Bone marrow (tissue), 2 donors: ENCODE data around the gene ANXA7.

ENCODE experiments used
- DNase-seq, 2 donors: peaks; one replicate each; lab custom pipeline; 2025; lab: John Stamatoyannopoulos, UW

The ANXA7 gene

DNA sequence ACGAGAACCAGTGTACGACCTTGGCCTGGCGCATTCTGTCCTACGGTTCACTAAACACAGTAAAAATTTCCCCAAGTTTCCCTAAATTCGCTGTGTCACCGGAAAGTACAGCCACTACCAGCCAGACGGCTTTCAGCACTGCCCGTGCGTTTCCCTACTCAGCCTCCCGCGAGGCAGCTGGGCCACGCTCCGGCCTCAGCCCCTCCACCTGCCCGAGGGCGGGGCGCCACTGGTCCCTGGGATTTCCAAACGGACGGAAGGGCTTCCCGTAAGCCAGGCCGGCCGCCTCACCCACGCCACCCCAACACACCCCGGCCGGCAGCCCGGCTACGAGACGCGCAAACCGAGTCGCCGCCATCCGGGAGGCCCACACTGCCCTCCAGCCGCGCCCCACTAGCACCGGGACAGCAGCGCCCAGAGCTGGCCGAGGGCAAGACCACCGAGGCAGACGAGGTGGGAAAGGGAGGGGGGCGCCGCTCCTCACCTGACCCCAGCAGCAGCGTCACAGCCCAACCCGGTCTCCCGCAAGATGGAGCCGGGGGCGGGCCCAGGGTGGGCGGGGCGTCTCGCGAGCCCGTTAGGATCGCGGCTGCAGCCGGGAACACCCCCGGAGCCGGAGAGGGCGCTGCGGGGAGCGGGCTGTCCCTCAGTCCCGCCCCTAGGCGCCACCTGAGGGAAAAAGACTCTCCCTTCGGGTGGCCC, at the start of gene ANXA7:
Gene ANXA7, minus strand, starts transcription at position 531 of the 702 bp plus-strand sequence. CDS start 13,202 bp downstream, outside the sequence.
- peak; percentile 64 to 94 for DNase-seq

DNA sequence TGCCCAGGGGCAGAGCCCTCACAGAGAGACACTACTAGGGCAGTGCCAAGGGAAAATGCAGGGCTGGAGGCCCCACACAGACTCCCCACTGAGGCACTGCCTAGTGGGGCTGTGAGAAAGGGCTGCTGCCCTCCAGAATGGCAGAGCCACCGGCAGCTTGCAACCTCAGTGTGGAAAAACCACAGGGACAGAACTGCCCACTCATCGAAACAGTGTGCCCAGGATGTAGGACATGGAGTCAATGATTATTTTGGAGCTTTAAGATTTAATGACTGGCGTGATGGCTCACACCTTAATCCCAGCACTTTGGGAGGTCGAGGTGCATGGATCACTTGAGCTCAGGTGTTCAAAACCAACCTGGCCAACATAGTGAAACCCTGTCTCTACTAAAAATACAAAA, 47.0 kb upstream of the ANXA7 start:
- no peak for DNase-seq

DNA sequence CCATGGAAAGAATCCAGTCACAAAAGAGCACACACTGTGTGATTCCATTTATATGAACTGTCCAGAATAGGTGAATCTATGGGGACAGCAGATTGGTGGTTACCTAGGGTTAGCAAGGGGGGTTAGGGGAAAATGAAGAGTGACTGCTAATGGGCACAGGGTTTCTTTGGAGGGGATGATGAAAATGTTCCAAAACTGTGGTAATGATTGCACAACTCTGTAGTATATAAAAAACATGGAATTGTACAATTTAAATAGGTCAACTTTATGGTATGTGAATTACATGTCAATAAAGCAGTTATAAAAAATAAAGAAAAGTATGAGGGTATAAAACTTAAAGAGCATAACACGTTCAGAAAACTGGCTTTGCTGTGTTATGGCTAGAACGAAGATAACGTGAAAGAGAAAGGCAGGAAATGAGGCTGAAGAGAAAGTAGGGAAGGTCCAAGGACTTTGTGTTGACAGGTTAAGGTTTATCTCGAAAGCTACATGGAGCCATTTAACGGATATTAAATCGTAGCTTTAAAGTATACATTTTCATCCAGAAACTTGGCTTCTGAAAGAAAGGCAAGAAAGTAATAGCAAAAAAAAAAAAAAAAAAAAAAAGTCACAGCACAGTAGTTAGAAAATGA, 45.9 kb upstream of the ANXA7 start:
- DNase-seq, result no peak

- DNase-seq, result no peak
Observed at GRCh38 chr10:73456187-73456890, 42.5 kb upstream of the ANXA7 start.

- no peak for DNase-seq
Observed at GRCh38 chr10:73449113-73449512, 35.3 kb upstream of the ANXA7 start.

DNA sequence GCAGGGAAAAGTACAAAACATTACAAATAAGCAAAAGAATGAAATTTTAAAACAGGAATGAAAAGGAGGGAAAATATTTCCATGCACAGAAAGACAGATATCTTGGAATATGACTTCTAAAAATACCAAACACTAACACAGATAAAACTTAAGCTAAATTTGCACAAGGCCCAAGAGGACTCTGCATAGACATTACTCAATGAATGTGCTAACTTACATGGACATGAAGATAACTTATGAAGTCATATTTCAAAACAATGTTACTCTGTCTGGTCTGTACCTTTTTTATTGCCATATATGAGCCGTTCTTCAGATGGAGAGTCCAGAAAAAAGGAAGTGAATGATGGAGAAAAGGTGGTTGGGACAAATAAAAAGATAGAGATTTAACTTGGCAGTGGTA, 34.5 kb upstream of the ANXA7 start:
- DNase-seq, result no peak

DNA sequence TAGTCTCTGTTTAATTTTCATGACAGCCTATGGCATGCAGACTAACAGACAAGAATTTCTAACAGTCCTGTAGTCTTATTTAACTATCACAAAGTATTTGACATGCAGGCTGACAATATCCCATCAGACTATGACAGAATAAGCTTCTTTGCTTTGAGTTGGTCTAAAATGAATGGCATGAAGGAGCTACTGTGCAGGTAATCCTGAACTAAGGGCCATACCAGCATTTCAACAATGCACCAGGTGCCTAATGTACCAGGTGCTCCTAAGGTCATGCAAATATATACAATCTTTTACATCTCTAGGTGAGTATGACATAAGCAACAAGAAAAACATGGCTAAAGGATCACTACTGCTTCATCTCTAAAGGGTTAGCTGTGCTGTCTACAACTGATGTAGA, 33.1 kb upstream of the ANXA7 start:
- DNase-seq, result no peak

DNA sequence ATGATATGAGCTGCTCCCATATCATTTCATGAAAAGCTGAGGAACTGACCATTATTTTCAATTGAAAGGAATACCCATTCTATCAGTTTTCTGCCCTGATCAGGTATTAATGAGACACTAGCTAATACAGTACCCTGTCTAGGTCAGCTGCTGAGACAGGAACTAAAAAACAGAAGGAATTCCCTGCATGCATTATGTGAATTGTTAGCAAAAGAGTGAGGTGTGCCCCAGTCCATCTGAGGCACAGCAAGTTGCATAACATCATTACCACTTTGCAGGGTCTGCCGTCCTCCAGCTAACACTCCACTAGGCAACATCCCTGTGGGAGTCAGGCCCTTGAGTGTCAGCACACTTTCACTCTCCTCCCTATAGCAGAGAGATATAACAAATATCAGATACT, 30.6 kb upstream of the ANXA7 start:
- no peak for DNase-seq

GRCh38 chr10:73439605-73440312, 25.9 kb upstream of the ANXA7 start:
- no peak for DNase-seq

- DNase-seq, result no peak
Observed at GRCh38 chr10:73439055-73439454, 25.2 kb upstream of the ANXA7 start.

- DNase-seq, result peak in 1 of 2 donors; percentile 24
Observed at GRCh38 chr10:73433538-73433867, 19.6 kb upstream of the ANXA7 start, which contains the start of gene MSS51. Gene MSS51, minus strand, starts transcription at chr10:73433561. Its CDS starts 5,277 bp downstream, at chr10:73428284.

- no peak for DNase-seq
Observed at GRCh38 chr10:73432646-73433537, 19.0 kb upstream of the ANXA7 start.

DNA sequence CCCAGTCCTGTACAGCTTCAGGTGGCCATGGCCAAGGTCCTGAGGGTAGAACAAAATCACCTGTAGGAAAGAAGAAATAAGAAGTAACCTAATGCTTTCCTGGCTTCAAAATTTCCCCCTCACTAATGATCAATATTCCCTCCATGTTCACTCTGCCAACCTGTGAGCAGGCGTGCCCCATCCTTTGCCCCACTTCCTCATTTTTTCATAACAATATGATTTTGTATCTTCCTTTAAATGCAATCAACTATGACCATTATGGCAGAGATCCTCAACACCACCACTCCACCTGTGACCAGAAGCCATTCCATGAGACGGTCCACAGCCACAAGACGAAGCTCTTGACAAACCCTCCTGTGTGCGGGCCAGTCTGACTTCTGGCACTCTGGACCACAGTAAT, 12.5 kb upstream of the ANXA7 start:
- DNase-seq, result no peak

- DNase-seq, result no peak
Observed at GRCh38 chr10:73424478-73424877, 10.6 kb upstream of the ANXA7 start.

DNA sequence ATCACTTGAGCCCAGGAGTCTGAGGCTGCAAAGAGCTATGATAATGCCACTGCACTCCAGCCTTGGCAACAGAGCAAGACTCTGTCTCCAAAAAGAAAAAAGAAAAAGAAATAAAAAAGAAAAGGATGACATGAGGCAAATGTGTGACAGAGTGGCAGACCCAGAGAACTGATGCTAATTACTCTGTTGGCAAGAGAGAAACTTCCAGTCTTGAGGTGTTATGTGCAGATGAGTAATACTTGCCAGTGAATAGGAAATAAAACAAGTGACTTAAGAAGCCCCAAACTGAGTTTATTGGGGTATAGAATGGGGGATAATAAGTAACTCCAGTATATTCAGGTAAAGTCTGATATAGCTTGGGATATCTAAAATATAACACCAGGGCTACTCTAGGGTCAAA, 9.5 kb upstream of the ANXA7 start:
- no peak for DNase-seq

DNA sequence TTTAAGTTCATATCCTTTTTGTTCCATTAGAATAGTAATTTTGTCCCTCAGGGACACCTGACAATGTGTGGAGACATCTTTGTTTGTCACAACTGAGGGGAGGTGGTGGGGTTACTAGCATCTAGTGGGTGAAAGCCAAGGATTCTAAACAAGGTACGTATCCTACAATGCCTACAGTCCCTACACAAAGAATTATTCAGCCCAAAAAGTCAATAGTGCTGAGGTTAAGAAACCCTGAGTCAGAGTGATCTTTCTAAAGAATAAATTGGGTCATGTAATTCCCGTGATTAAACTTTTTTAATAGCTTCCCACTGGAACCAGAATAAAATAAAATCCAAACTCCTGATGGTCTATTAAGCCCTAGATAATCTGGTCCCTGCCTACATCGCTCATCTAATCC, 2.7 kb upstream of the ANXA7 start:
- DNase-seq, result no peak

GRCh38 chr10:73414230-73414945, 530 bp upstream of the ANXA7 start:
- no peak for DNase-seq

DNA sequence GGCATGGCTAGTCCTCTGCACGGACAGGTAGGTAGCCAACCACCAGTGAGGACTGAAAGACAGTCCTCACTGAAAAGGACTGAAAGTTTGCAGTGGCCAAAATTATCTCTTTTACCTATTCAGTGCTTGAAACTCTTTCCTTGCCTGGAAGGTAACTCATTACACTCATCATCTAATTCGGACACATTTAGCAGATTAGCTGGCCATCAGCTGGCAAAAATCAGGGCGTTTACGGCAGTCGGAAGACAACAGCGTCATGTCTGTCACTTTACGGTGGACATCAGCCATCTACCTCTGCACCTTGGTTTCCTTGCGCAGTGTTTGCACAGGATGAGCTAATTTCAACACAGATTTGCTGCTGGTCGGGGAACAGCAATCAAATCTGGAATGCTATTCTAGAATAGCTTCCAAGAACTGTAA, 740 bp downstream of the ANXA7 start:
- no peak for DNase-seq

DNA sequence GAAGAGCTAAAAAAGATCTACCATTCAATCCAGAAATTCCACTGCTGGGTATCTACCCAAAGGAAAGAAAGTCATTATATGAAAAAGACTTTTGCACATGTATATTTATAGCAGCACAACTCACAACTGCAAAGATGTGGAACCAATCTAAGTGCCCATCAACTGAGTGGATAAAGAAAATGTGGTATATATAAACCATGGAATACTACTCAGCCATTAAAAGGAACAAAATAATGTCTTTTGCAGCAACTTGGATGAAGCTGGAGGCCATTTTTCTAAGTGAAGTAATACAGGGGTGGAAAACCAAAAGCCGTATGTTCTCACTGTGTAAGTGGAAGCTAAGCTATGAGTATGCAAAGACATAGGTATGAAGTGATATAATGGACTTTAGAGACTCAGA, 3.0 kb downstream of the ANXA7 start:
- no peak for DNase-seq

- no peak for DNase-seq
Observed at GRCh38 chr10:73408978-73409521, 4.8 kb downstream of the ANXA7 start.

- DNase-seq, result no peak
Observed at GRCh38 chr10:73408061-73408460, 5.8 kb downstream of the ANXA7 start.
